Measurements from ENCODE around the gene CEP76.
"Not testable (repeated sequence)": the region's sequence is repeated elsewhere in the genome, so short reads cannot be mapped to it uniquely, and the experiment has no call there.

CEP76 gene

GRCh38 chr18:12639990-12640880 is 62.3 kb downstream of the CEP76 start:
- no peak for DNase-seq

GRCh38 chr18:12638644-12639124 is 63.8 kb downstream of the CEP76 start:
- DNase-seq = no peak

DNA sequence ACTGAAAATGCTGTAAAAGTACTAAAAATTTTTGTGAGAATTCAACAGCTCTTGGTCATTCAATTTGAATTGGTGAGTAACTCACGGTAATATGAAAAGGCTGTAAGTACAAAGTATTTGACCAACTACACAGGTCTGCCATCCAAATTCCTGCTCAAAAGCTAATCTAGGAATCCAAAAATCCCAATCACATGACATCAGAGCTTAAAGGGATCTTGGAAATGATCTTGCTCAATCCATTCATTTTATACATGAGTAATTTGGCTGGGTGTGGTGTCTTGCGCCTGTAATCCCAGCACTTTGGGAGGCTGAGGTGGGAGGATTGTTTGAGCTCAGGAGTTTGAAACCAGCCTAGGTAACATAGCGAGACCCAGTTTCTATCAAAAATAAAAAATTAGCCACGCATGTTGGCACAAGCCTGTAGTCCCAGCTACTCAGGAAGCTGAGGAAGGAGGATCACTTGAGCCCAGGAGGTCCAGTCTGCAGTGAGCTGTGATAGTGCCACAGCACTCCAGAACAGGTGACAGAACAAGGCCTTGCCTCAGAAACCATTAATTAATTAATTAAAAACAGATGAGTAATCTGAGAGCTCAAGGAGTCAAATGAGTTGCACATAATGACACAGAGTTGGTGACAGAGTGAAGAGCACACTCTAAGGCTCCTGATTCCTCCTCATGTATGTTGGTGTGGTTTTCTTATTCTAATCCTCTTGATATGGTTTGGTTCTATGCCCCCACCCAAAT is 64.5 kb downstream of the CEP76 start:
- DNase-seq = no peak

- DNase-seq = no peak
These were observed 65.1 kb downstream of the CEP76 start for GRCh38 chr18:12637393-12637792.

- no peak for DNase-seq
These were observed 70.6 kb downstream of the CEP76 start for GRCh38 chr18:12631831-12632477.

DNA sequence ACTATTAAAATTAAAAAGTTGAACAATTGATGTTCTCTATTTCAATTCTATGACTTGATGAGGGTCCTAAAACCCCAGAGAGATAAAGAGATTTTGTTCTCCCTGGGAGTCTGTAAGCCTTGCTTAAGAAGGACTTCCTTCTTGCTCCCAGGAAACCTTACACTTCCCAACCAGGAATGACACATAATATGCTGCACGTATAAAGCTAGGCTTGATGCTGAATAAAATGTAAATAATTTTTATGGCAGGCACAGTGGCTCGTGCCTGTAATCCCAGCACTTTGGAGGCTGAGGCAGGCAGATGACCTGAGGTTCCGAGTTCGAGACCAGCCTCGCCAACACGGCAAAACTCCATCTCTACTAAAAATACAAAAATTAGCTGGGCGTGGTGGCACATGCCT is 72.4 kb downstream of the CEP76 start:
- no peak for DNase-seq

GRCh38 chr18:12628706-12629702 is 73.5 kb downstream of the CEP76 start:
- no peak for DNase-seq

GRCh38 chr18:12627199-12627598 is 75.3 kb downstream of the CEP76 start:
- DNase-seq = not testable (repeated sequence)

GRCh38 chr18:12625241-12625640 is 77.3 kb downstream of the CEP76 start:
- DNase-seq = no peak

All from stimulated activated CD4-positive, alpha-beta T cell treated with anti-CD3 and anti-CD28 coated beads, Interleukin-1b, Interleukin-23, amount 100 ng/mL, for 48 hours (primary cell).